ENCODE results near the gene SYT2. TPM values are rescaled to one million over a fixed set of nuclear protein-coding genes. Genes with fewer than 3 reads are reported as not detected.
"Not testable (repeated sequence)": the region's sequence is repeated elsewhere in the genome, so short reads cannot be mapped to it uniquely, and the experiment has no call there.

The SYT2 gene
- total and polyA plus RNA-seq, 5 experiments from 2014 or later, result 0.02 TPM; not detected in 4

GRCh38 chr1:202612036-202612435 lies 98.2 kb downstream of the SYT2 start:
- ATAC-seq, result not testable (repeated sequence)
- H3K4me1 Mint-ChIP-seq, result peaks cover 11 to 28% (median 19%) of the 10 kb centered on the region in 4 donors

DNA sequence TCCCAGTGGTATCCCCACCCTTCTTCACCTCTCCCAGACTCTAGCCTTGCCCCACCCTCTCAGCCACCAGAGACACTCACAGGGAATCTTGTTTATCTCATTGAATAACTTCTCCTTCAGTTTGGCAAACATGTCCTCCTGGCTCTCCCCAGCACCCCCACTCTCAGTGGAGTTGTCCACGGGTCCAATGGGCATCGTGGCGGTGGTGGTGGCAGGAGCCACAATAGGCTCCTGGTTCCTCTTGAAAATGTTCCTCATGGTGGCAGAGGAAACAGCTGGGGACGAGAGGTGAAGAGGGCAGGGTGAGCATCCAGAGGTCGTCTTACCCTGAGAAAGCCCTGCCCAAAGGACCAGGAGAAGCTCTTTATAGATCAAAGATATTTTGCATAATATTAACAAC lies 104.7 kb downstream of the SYT2 start:
- H3K27ac Mint-ChIP-seq, result no peak overlapping the region
- no peaks in the 10 kb centered on the region for H3K4me1 Mint-ChIP-seq
- POLR2A ChIA-PET, result no interaction called here
- no peak overlapping the region for H3K4me3 Mint-ChIP-seq
- H3K9me3 Mint-ChIP-seq, result no peaks in the 10 kb centered on the region
- peaks cover 5 to 22% (median 20%) of the 10 kb centered on the region in 3 donors for H3K36me3 Mint-ChIP-seq
- DNase-seq (no peak), ATAC-seq (no peak)
- no peaks in the 10 kb centered on the region for H3K27me3 Mint-ChIP-seq

More at GRCh38 chr1:202612036-202612435, 98.2 kb downstream of the SYT2 start:
- POLR2A ChIA-PET, DNase-seq, H3K27ac Mint-ChIP-seq, H3K4me3 Mint-ChIP-seq, H3K9me3 Mint-ChIP-seq: not testable (repeated sequence)
- Mint-ChIP-seq H3K36me3 (peaks cover 5 to 13% (median 5%) of the 10 kb centered on the region in 3 donors), H3K27me3 (peaks cover 6 to 13% (median 10%) of the 10 kb centered on the region in 5 donors)

DNA sequence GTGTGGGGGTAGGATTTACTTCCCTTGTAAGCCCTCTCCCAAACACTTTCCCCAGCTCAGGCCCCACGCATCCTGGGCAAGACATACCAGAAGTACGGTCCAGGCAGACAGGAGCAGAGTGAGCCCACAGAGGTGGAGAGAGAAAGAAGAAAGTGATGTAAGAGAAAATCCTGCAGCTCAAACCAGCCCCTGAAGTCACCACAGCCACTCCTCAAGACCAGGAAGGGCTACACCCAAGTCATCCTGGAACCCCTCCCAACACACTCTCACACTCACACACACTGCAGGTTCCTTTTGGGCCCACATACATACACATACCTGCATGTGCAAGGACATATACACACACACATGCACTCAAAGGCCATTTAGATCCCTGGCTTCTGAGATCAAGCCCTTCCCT lies 106.8 kb downstream of the SYT2 start:
- H3K9me3 Mint-ChIP-seq, result no peaks in the 10 kb centered on the region
- POLR2A ChIA-PET, result interaction anchor here (0.6 kb wide), 1 partner anchor 12 kb away, joined by 9 read pairs; no protein-coding TSS in a partner anchor
- H3K27ac Mint-ChIP-seq, result no peak overlapping the region
- H3K36me3 Mint-ChIP-seq, result peaks cover 5 to 20% (median 18%) of the 10 kb centered on the region in 3 donors
- no peaks in the 10 kb centered on the region for H3K4me1 Mint-ChIP-seq
- DNase-seq (no peak), ATAC-seq (no peak)
- H3K27me3 Mint-ChIP-seq, result no peaks in the 10 kb centered on the region
- H3K4me3 Mint-ChIP-seq, result no peak overlapping the region

DNA sequence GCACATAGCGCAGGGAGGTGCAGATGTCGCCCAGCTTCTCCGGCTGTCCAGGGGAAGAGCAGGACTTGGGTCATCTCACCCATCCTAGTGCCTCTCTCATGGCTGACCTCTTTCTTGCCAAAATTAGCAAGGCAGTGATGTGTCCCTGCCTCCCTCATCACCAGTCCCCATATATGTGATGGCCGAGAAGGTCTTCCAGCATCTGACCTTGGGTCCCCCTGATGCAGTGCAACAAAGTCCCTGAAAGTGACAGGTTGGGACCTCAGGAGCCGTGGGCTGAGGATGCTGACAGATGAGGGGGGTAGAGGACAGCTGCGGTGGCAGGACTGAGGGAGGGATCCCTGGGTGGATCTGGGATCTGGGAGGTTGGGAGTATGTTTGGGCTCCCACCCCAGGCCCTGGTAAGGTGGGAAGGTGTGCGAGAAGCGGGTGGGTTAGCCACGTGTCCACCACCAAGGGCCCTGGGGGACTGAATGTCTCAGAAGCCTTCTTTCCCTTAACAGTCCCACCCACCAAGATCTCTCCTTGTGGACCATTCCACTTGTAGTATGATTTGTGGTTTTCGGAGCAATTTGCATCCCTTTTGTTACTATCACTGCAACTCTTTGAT lies 109.7 kb downstream of the SYT2 start:
- H3K36me3 Mint-ChIP-seq, result peaks cover 0 to 9% (median 6%) of the 10 kb centered on the region in 3 donors
- no peaks in the 10 kb centered on the region for H3K9me3 Mint-ChIP-seq
- no peak overlapping the region for H3K4me3 Mint-ChIP-seq
- peaks cover 0 to 7% (median 2%) of the 10 kb centered on the region in 4 donors for H3K4me1 Mint-ChIP-seq
- H3K27me3 Mint-ChIP-seq, result no peaks in the 10 kb centered on the region
- H3K27ac Mint-ChIP-seq, result no peak overlapping the region
- POLR2A ChIA-PET, result no interaction called here
- ATAC-seq, result no peak
- no peak for DNase-seq

GRCh38 chr1:202599669-202600431 lies 110.4 kb downstream of the SYT2 start:
- H3K4me3 Mint-ChIP-seq, result no peak overlapping the region
- peaks cover 0 to 4% (median 4%) of the 10 kb centered on the region in 3 donors for H3K36me3 Mint-ChIP-seq
- no peaks in the 10 kb centered on the region for H3K9me3 Mint-ChIP-seq
- ATAC-seq (no peak), DNase-seq (no peak)
- POLR2A ChIA-PET, result no interaction called here
- H3K27ac Mint-ChIP-seq, result peak overlapping the region in 1 of 10 donors; percentile 46
- peaks cover 0 to 7% (median 2%) of the 10 kb centered on the region in 4 donors for H3K4me1 Mint-ChIP-seq
- no peaks in the 10 kb centered on the region for H3K27me3 Mint-ChIP-seq

- no peak for DNase-seq
- Mint-ChIP-seq H3K27ac (peak overlapping the region in 1 of 10 donors; percentile 1), H3K9me3 (no peaks in the 10 kb centered on the region), H3K4me3 (no peak overlapping the region), H3K4me1 (peaks cover 0 to 7% (median 2%) of the 10 kb centered on the region in 4 donors), H3K36me3 (peaks cover 0 to 3% (median 2%) of the 10 kb centered on the region in 3 donors), H3K27me3 (no peaks in the 10 kb centered on the region)
- POLR2A ChIA-PET, result no interaction called here
- no peak for ATAC-seq
Measured at GRCh38 chr1:202597090-202597761, 113.0 kb downstream of the SYT2 start.

GRCh38 chr1:202596638-202597037 lies 113.6 kb downstream of the SYT2 start:
- Mint-ChIP-seq H3K36me3 (peaks cover 0 to 3% (median 2%) of the 10 kb centered on the region in 3 donors), H3K27me3 (no peaks in the 10 kb centered on the region), H3K4me3 (no peak overlapping the region), H3K4me1 (peaks cover 0 to 7% (median 2%) of the 10 kb centered on the region in 4 donors), H3K27ac (no peak overlapping the region), H3K9me3 (no peaks in the 10 kb centered on the region)
- ATAC-seq (no peak), DNase-seq (no peak)
- POLR2A ChIA-PET, result no interaction called here

DNA sequence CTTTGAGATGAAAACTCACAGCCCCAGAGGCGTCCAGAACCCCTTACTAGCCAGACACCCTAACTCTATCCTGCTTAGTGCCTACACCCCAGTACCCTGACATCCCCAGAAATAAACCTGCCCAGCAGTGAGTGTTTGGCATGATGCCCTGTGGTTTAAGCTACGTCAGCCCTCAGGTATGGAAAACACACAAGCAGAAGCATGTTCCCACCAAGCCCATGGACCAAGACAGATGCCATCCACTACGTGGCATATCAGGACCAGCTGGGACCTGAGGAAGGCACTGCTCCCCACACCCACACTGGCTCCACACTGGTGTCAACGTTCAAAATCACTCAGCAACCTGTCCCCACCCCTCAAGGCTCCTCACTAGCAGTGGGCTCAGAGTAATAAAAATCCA lies 116.4 kb downstream of the SYT2 start:
- no peak for DNase-seq
- H3K9me3 Mint-ChIP-seq, result no peaks in the 10 kb centered on the region
- H3K27me3 Mint-ChIP-seq, result no peaks in the 10 kb centered on the region

DNA sequence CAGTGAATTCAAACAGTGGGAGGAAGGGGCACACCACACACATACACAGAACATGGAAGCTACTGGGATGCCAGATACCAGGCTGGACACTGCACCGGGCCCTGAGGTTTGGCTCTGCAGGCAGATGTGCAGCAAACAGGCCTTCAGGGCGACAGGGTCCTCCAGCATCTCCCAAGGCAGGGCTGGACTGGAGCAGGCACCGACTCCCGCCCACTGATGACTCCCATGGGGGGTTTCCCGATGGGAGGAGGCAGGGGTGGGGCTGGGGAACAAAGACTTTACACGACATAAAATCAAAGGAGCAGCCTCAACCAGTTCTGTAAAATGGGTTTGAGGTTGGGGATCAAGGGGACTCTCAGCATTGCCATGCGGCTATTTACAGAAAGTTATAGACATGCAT lies 118.1 kb downstream of the SYT2 start:
- POLR2A ChIA-PET, result no interaction called here
- H3K4me3 Mint-ChIP-seq, result no peak overlapping the region

More for the DNA sequence above, 116.4 kb downstream of the SYT2 start:
- Mint-ChIP-seq H3K4me3 (no peak overlapping the region), H3K27ac (peak overlapping the region in 1 of 10 donors; percentile 58), H3K36me3 (peaks cover 0 to 5% (median 2%) of the 10 kb centered on the region in 3 donors), H3K4me1 (peaks cover 0 to 8% (median 2%) of the 10 kb centered on the region in 4 donors)
- POLR2A ChIA-PET, result no interaction called here
- ATAC-seq, result no peak

GRCh38 chr1:202591515-202591914 lies 118.7 kb downstream of the SYT2 start:
- H3K27ac Mint-ChIP-seq, result no peak overlapping the region
- no peak overlapping the region for H3K4me3 Mint-ChIP-seq
- no peaks in the 10 kb centered on the region for H3K27me3 Mint-ChIP-seq
- H3K36me3 Mint-ChIP-seq, result peaks cover 0 to 5% (median 2%) of the 10 kb centered on the region in 3 donors
- ATAC-seq (no peak), DNase-seq (no peak)
- POLR2A ChIA-PET, result no interaction called here
- peaks cover 0 to 3% (median 0%) of the 10 kb centered on the region in 4 donors for H3K4me1 Mint-ChIP-seq
- H3K9me3 Mint-ChIP-seq, result no peaks in the 10 kb centered on the region

More for the DNA sequence above, 118.1 kb downstream of the SYT2 start:
- no peak for ATAC-seq
- Mint-ChIP-seq H3K27ac (no peak overlapping the region), H3K4me1 (peaks cover 0 to 4% (median under 1%) of the 10 kb centered on the region in 4 donors), H3K27me3 (no peaks in the 10 kb centered on the region), H3K36me3 (peaks cover 0 to 5% (median 1%) of the 10 kb centered on the region in 3 donors), H3K9me3 (no peaks in the 10 kb centered on the region)
- DNase-seq, result no peak

DNA sequence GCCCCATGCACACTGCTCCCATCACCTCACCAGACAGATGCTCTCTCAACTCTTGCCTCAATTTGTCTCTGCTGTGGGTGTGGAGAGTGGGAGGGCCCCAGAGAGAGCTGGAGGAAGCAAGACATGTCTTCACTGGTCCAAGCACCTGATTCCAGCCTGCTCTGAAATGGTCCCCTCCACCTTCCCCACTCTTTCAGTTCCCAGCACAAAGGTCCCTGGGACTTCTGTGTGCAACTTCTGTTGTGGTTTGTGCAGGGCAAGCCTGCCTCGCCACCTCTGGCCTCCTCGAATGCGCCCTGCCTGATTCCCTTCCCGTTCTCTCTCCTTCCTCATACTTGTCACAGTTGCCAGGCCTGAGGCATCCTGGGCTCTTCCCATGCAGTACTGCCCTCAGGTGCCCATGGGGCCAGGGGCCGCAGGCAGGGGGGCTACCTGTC lies 119.3 kb downstream of the SYT2 start:
- H3K9me3 Mint-ChIP-seq, result no peaks in the 10 kb centered on the region
- H3K4me3 Mint-ChIP-seq, result no peak overlapping the region
- POLR2A ChIA-PET, result no interaction called here
- ATAC-seq (no peak), DNase-seq (no peak)
- H3K27ac Mint-ChIP-seq, result peak overlapping the region in 1 of 10 donors; percentile 78
- H3K4me1 Mint-ChIP-seq, result peaks cover 0 to 9% (median under 1%) of the 10 kb centered on the region in 4 donors
- H3K27me3 Mint-ChIP-seq, result no peaks in the 10 kb centered on the region
- H3K36me3 Mint-ChIP-seq, result peaks cover 0 to 5% (median 2%) of the 10 kb centered on the region in 3 donors

GRCh38 chr1:202590126-202590525 lies 120.1 kb downstream of the SYT2 start:
- no peaks in the 10 kb centered on the region for H3K27me3 Mint-ChIP-seq
- POLR2A ChIA-PET, result no interaction called here
- peak overlapping the region in 1 of 10 donors; percentile 45 for H3K27ac Mint-ChIP-seq
- no peaks in the 10 kb centered on the region for H3K9me3 Mint-ChIP-seq
- DNase-seq (no peak), ATAC-seq (no peak)
- peaks cover 0 to 10% (median under 1%) of the 10 kb centered on the region in 4 donors for H3K4me1 Mint-ChIP-seq
- H3K4me3 Mint-ChIP-seq, result no peak overlapping the region
- H3K36me3 Mint-ChIP-seq, result peaks cover 0 to 5% (median 4%) of the 10 kb centered on the region in 3 donors
